ENCODE results near the gene CRNKL1. TPM values are rescaled to one million over a fixed set of nuclear protein-coding genes. Genes with fewer than 3 reads are reported as not detected.

CRNKL1 gene
- total RNA-seq, 4 donors from 2014 or later: 24.9 to 37.7 (median 31.7) TPM

GRCh38 chr20:20038586-20038985 lies 13.7 kb downstream of the CRNKL1 start:
- no peak for ATAC-seq
- 75 to 93% methylated on average over 2 of the region's 6 CpGs for WGBS, 2 donors (ENCODE audit: low coverage in 1 of 2)
- Histone ChIP-seq H3K27ac (peak overlapping the region in 1 of 4 donors; percentile 2), H3K27me3 (no peaks in the 10 kb centered on the region), H3K9me3 (no peaks in the 10 kb centered on the region), H3K36me3 (peaks cover 0 to 100% of the 10 kb centered on the region in 2 donors), H3K4me1 (peaks cover 0 to 8% (median 0%) of the 10 kb centered on the region in 3 donors), H3K4me3 (no peak overlapping the region)
- TF ChIP-seq EP300 (IDR thresholded peaks at IDR 0.05) (no peak), POLR2A (IDR thresholded peaks at IDR 0.05) (no peak), POLR2AphosphoS5 (IDR thresholded peaks at IDR 0.05) (no peak)
- TF ChIP-seq, protein P1, sequence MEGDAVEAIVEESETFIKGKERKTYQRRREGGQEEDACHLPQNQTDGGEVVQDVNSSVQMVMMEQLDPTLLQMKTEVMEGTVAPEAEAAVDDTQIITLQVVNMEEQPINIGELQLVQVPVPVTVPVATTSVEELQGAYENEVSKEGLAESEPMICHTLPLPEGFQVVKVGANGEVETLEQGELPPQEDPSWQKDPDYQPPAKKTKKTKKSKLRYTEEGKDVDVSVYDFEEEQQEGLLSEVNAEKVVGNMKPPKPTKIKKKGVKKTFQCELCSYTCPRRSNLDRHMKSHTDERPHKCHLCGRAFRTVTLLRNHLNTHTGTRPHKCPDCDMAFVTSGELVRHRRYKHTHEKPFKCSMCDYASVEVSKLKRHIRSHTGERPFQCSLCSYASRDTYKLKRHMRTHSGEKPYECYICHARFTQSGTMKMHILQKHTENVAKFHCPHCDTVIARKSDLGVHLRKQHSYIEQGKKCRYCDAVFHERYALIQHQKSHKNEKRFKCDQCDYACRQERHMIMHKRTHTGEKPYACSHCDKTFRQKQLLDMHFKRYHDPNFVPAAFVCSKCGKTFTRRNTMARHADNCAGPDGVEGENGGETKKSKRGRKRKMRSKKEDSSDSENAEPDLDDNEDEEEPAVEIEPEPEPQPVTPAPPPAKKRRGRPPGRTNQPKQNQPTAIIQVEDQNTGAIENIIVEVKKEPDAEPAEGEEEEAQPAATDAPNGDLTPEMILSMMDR (IDR thresholded peaks at IDR 0.05): no peak

DNA sequence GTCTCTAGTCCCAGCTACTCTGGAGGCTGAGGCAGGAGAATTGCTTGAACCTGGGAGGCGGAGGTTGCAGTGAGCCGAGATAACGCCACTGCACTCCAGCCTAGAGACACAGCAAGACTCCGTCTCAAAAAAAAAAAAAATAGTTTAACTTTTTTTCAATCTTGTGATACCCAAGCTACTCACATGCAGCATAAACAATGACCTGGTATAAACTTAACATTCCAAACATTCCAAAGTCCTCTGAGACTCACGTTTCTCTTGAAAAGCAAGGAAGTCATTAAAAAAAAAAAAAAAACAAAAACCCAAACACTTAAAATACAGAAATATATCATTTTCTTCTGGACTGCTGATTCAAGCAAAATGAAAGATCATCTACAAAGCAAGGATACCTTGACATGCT lies 14.3 kb downstream of the CRNKL1 start:
- ATAC-seq: no peak
- Histone ChIP-seq H3K36me3 (peaks cover 0 to 100% of the 10 kb centered on the region in 2 donors), H3K4me3 (no peak overlapping the region), H3K9me3 (no peaks in the 10 kb centered on the region), H3K27ac (peak overlapping the region in 1 of 4 donors; percentile 2), H3K4me1 (peaks cover 0 to 8% (median 0%) of the 10 kb centered on the region in 3 donors), H3K27me3 (no peaks in the 10 kb centered on the region)
- 62 to 71% methylated on average over 4 to 5 of the region's 5 CpGs for WGBS, 2 donors (ENCODE audit: low coverage in 1 of 2)
- no peak for TF ChIP-seq POLR2AphosphoS5 (IDR thresholded peaks at IDR 0.05)
- no peak for TF ChIP-seq POLR2A (IDR thresholded peaks at IDR 0.05)
- TF ChIP-seq, protein P1 (IDR thresholded peaks at IDR 0.05): no peak
- no peak for TF ChIP-seq EP300 (IDR thresholded peaks at IDR 0.05)

DNA sequence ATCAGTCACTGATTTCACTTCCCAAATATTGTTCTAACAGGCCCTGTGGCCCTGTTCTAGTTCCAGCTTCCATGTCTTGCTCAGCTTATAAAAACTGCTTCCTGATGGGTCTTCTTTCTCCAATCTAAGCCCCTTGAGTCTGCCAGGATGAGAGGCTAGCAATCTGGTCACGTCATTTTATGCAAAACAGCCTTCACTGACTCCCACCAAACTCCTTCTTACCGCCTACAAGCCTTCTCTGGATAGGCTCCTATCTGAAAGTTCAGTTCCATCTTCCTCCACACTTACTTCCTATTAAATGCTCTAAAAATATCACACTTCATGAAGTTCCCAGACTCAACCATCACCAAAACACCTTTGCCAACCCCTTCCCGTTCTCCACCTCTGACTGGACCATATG lies 15.5 kb downstream of the CRNKL1 start:
- Histone ChIP-seq H3K9me3 (no peaks in the 10 kb centered on the region), H3K4me1 (peaks cover 0 to 8% (median 0%) of the 10 kb centered on the region in 3 donors), H3K27ac (no peak overlapping the region), H3K27me3 (no peaks in the 10 kb centered on the region), H3K36me3 (peaks cover 0 to 100% of the 10 kb centered on the region in 2 donors), H3K4me3 (no peak overlapping the region)
- WGBS, 2 donors (ENCODE audit: low coverage in 1 of 2): 77 to 83% methylated on average over 3 of the region's 3 CpGs
- ATAC-seq: no peak
- no peak for TF ChIP-seq POLR2AphosphoS5 (IDR thresholded peaks at IDR 0.05)
- TF ChIP-seq EP300 (IDR thresholded peaks at IDR 0.05): no peak
- TF ChIP-seq, protein P1 (IDR thresholded peaks at IDR 0.05): no peak
- no peak for TF ChIP-seq POLR2A (IDR thresholded peaks at IDR 0.05)

DNA sequence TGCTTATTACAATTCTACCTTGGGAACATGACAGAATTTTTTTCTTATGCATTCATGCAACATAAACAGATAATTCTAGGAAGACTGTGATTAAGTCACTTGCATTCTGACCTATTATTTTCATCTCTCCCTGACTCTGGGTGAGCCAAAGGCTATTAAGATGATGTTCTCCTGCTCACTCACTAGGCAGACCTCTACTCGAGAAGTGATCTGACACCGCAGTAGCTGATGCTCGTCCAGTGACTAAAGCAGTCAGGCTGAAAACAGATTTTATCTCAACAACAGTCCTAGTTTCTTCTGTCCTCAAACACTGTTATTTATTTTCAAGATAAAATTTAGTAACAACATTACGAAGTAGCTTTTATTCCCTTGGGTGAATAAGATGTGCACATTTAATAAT lies 17.8 kb downstream of the CRNKL1 start:
- Histone ChIP-seq H3K9me3 (no peaks in the 10 kb centered on the region), H3K4me3 (no peak overlapping the region), H3K27ac (no peak overlapping the region), H3K36me3 (peaks cover 0 to 94% of the 10 kb centered on the region in 2 donors), H3K27me3 (no peaks in the 10 kb centered on the region), H3K4me1 (peaks cover 0 to 8% (median 0%) of the 10 kb centered on the region in 3 donors)
- TF ChIP-seq, protein P1 (IDR thresholded peaks at IDR 0.05): no peak
- no peak for TF ChIP-seq POLR2A (IDR thresholded peaks at IDR 0.05)
- TF ChIP-seq EP300 (IDR thresholded peaks at IDR 0.05): no peak
- TF ChIP-seq POLR2AphosphoS5 (IDR thresholded peaks at IDR 0.05): no peak
- WGBS, 2 donors (ENCODE audit: low coverage in 1 of 2): 66 to 74% methylated on average over 4 of the region's 4 CpGs
- ATAC-seq: no peak

GRCh38 chr20:20031790-20032189 lies 20.5 kb downstream of the CRNKL1 start:
- Histone ChIP-seq H3K4me1 (no peaks in the 10 kb centered on the region), H3K27me3 (no peaks in the 10 kb centered on the region), H3K4me3 (no peak overlapping the region), H3K36me3 (peaks cover 0 to 94% of the 10 kb centered on the region in 2 donors), H3K27ac (no peak overlapping the region), H3K9me3 (no peaks in the 10 kb centered on the region)
- WGBS, 2 donors (ENCODE audit: low coverage in 1 of 2): 70 to 82% methylated on average over 5 of the region's 5 CpGs
- no peak for ATAC-seq
- TF ChIP-seq POLR2A (IDR thresholded peaks at IDR 0.05): no peak
- no peak for TF ChIP-seq EP300 (IDR thresholded peaks at IDR 0.05)
- no peak for TF ChIP-seq POLR2AphosphoS5 (IDR thresholded peaks at IDR 0.05)
- TF ChIP-seq, protein P1 (IDR thresholded peaks at IDR 0.05): no peak
